C1 segment of cervical spinal cord (tissue), 14 donors: ENCODE results near the gene FYB2.
A peak's percentile ranks its signal among the peaks of the same experiment; 100 is the strongest.

Source experiments
- DNase-seq, 14 donors: peaks; one replicate each; lab custom pipeline; 2025; lab: John Stamatoyannopoulos, UW

Gene FYB2

DNA sequence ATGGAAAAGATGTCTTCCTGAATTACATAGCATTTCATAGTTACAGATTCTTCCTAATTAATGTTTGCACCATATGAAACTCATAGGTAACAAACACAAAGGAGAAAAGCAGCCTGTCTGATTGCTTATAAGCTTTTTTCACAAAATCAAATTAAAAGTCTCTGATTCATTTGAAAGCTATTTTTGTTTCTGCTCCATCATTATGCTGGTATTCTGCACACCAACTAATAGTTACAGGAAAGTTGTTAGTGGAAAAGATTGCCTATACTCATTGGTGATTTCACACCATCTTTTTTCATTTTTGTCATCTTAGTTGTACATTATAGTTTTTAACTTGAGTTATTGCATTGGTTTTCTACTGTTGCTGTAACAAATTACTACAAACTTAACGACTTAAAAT, 104.0 kb downstream of the FYB2 start:
- DNase-seq: no peak

DNA sequence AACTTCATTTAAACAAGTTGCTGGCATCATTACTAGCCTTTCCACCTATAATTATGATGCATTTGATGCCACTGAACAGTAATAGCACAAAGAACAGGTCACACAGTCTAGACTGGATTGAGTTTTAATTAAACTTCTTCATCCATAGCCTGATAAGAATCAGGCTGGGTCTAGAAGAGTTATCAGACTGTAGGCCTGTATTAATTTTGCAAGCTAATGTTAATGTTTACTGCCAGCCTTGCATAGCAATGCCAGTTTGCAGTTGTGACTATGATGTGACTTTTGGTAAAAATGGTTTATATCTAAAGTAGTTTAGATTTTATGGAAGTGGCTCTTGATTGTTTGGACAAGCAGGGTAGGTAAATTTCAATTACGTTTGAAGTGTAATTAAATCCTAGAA, 106.1 kb downstream of the FYB2 start:
- DNase-seq: no peak

GRCh38 chr1:56712150-56712549, 107.1 kb downstream of the FYB2 start:
- no peak for DNase-seq

GRCh38 chr1:56710646-56711045, 108.6 kb downstream of the FYB2 start:
- no peak for DNase-seq

DNA sequence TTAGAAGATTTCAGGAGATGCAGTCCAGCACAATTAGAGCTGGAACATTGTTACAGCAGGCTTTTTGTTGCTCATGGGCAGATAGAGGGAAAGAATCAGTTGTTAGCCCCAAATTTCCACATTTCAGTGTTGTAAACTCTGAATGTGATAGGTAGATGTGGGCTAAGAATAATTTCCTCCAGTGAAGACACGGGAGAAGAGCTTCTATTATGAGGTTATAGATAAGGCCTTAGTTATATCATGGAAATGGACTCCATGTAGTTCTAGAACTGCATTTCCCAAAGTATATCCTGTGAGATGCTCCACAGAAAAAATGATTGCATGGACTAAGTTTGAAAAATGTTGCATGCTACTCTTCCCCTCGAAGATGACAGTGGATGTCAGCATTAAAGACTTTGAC, 109.2 kb downstream of the FYB2 start:
- DNase-seq: no peak

GRCh38 chr1:56709269-56709880, 109.8 kb downstream of the FYB2 start:
- peak in 2 of 14 donors; percentile 0 to 28 for DNase-seq

- no peak for DNase-seq
Observed at GRCh38 chr1:56707379-56707778, 111.8 kb downstream of the FYB2 start.

DNA sequence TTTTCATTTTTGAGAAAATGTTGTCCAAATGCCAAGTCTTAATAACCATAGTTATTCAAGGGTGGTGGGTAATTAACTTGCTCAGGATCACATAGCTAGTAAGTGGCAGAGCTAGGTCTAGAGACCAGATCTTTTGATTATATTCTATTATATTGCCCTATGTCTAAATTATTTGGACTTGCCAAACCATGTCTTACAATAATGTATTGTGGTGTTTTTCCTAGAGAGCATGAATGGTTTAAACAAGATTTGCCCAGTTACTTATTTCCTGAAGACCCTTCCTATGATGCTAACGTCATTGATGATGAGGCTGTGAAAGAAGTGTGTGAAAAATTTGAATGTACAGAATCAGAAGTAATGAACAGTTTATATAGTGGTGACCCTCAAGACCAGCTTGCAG, 115.5 kb downstream of the FYB2 start:
- DNase-seq: no peak

GRCh38 chr1:56696663-56697062, 122.5 kb downstream of the FYB2 start:
- no peak for DNase-seq

DNA sequence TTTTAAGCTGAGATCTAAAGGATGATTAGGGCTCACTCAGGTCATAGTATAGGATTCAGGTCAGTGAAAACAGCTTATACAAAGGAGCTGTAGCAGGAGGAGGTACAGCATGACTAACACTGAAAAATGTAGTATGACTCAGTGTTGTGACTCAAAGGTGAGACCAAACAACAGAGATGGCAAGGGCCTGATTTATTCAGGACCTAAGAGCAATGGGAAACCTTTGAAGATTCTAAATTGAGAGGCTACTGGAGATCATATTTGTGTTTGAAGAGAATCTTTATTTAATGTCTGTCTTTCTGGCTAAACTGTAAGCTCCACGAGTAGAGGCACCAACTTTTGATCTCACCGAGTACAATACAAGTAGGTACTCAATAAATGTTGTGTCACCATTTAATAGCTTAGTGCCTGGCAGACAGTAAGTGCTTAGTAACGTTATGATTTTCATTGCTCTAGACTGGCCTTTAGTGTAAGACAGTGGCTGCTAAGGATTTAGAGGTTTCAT, 130.6 kb downstream of the FYB2 start:
- DNase-seq: no peak

DNA sequence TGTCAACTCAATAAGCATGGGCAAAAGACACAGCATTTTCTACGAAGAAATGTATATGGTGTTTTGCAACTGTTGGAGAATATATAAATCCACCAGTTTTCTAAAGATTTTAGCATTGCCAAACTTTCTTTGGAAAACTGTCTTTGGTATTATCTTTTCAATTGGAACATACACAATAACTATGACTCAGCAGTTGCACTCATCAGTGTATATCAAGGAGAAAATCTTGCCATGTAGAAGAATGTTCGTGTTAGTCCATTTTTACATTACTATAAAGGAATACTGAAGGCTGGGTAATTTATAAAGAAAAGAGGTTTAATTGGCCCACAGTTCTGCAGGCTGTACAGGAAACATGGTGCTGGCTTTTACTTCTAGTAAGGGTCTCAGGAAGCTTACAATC, 133.0 kb downstream of the FYB2 start:
- DNase-seq: no peak

DNA sequence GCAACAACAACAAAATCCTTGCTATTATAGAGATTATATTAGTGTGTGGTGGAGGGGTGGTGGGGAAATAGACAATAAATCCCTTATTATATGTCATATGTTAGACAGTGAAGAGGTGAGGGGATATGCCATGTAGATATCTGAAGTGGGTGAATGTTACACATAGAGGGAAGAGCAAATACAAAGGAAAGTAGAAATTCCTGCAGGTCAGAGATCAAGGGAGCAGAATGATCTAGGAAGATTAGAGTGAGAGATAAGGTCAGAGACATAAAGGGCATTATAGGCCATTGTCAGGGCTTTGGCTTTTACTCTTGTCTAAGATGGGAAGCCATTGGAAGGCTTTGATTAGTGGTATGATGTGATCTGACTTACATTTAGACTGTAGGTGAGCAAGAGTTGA, 135.6 kb downstream of the FYB2 start:
- no peak for DNase-seq

- DNase-seq: no peak
Observed at GRCh38 chr1:56676571-56677035, 142.6 kb downstream of the FYB2 start.

DNA sequence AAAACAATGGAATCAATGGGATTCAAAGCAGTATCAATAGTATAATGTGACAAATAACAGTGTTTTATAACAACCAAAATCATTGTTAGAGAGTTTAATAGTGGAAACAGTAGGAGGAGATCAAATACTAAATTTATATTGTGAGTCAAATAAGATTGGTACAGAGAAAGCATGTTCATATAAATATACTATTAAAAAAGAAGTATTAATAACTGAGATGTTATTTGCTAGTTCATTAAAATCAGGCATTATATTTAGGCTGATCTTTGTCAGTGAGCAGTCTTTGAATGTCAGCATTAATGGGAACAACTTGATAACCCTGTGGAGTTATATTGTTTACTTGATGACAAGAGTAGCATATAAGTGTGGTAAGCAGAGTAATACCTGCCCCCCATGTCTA, 143.4 kb downstream of the FYB2 start:
- DNase-seq: no peak

- DNase-seq: no peak
Observed at GRCh38 chr1:56672579-56672978, 146.6 kb downstream of the FYB2 start.

- no peak for DNase-seq
Observed at GRCh38 chr1:56671542-56671941, 147.7 kb downstream of the FYB2 start.

GRCh38 chr1:56671085-56671484, 148.1 kb downstream of the FYB2 start:
- no peak for DNase-seq

- no peak for DNase-seq
Observed at GRCh38 chr1:56670350-56670749, 148.9 kb downstream of the FYB2 start.
